Measurements from ENCODE around the gene G0S2.

Gene G0S2

GRCh38 chr1:209648931-209649776 lies 26.1 kb upstream of the G0S2 start:
- no peak for DNase-seq (ENCODE audit: low read depth)

GRCh38 chr1:209650454-209650853 lies 24.8 kb upstream of the G0S2 start:
- DNase-seq (ENCODE audit: low read depth): no peak

- no peak for DNase-seq (ENCODE audit: low read depth)
Observed at GRCh38 chr1:209651138-209651587, 24.0 kb upstream of the G0S2 start.

- DNase-seq (ENCODE audit: low read depth): no peak
Observed at GRCh38 chr1:209652121-209652735, 23.0 kb upstream of the G0S2 start, which contains the start of gene LAMB3. Gene LAMB3, minus strand, starts transcription at chr1:209652425. Its CDS starts 1,481 bp downstream, at chr1:209650944.

- DNase-seq (ENCODE audit: low read depth): no peak
Observed at GRCh38 chr1:209652873-209653401, 22.3 kb upstream of the G0S2 start.

GRCh38 chr1:209653915-209654351 lies 21.3 kb upstream of the G0S2 start:
- no peak for DNase-seq (ENCODE audit: low read depth)

GRCh38 chr1:209655411-209656231 lies 19.6 kb upstream of the G0S2 start:
- no peak for DNase-seq (ENCODE audit: low read depth)

GRCh38 chr1:209657140-209657879 lies 17.9 kb upstream of the G0S2 start:
- no peak for DNase-seq (ENCODE audit: low read depth)

GRCh38 chr1:209657918-209658317 lies 17.3 kb upstream of the G0S2 start:
- DNase-seq (ENCODE audit: low read depth): no peak

- DNase-seq (ENCODE audit: low read depth): no peak
Observed at GRCh38 chr1:209659909-209660308, 15.3 kb upstream of the G0S2 start.

GRCh38 chr1:209661071-209661470 lies 14.1 kb upstream of the G0S2 start:
- DNase-seq (ENCODE audit: low read depth): no peak

- no peak for DNase-seq (ENCODE audit: low read depth)
Observed at GRCh38 chr1:209662879-209663327, 12.3 kb upstream of the G0S2 start.

- no peak for DNase-seq (ENCODE audit: low read depth)
Observed at GRCh38 chr1:209667103-209667502, 8.1 kb upstream of the G0S2 start.

- DNase-seq (ENCODE audit: low read depth): no peak
Observed at GRCh38 chr1:209667708-209668107, 7.5 kb upstream of the G0S2 start.

- no peak for DNase-seq (ENCODE audit: low read depth)
Observed at GRCh38 chr1:209670441-209671082, 4.7 kb upstream of the G0S2 start.

- DNase-seq (ENCODE audit: low read depth): no peak
Observed at GRCh38 chr1:209672705-209673630, 2.2 kb upstream of the G0S2 start.

- no peak for DNase-seq (ENCODE audit: low read depth)
Observed at GRCh38 chr1:209673631-209674417, 1.4 kb upstream of the G0S2 start.

- DNase-seq (ENCODE audit: low read depth): no peak
Observed at GRCh38 chr1:209675565-209676154, 448 bp downstream of the G0S2 start.
